ENCODE results near the gene ATP5PB. TPM values are rescaled to one million over a fixed set of nuclear protein-coding genes. Genes with fewer than 3 reads are reported as not detected.

The ATP5PB gene
- total RNA-seq: 130 TPM

GRCh38 chr1:111448918-111449702, at the start of gene ATP5PB, which contains the start of gene WDR77:
Gene ATP5PB (plus strand): TSS chr1:111449464. CDS start chr1:111449542, 78 bp downstream.
Gene WDR77 (minus strand): TSS chr1:111449256. CDS start chr1:111449169, 87 bp downstream.

GRCh38 chr1:111503585-111504060, 54.4 kb downstream of the ATP5PB start, which contains the start of the genes ADORA3 and TMIGD3:
Gene ADORA3 (minus strand): TSS chr1:111503633. CDS start chr1:111503354, 279 bp downstream.
Gene TMIGD3 (minus strand): TSS chr1:111503633. CDS start chr1:111503354, 279 bp downstream.

Small RNAs within 50 kb of the gene (small RNA-seq; reads per million reads assigned to genes)
- gene RF00019 (ENCODE audit: low replicate concordance): not detected
- not detected for gene RNU6-792P (ENCODE audit: low replicate concordance)

Other genes starting within 250 kb of the ATP5PB start
- gene DENND2D, start 248.8 kb upstream of the ATP5PB start, total RNA-seq: 0.94 TPM
- 0.31 TPM for gene CHI3L2, start 221.8 kb upstream of the ATP5PB start, total RNA-seq
- not detected for gene CHIA, start 158.6 kb upstream of the ATP5PB start, total RNA-seq
- gene OVGP1, start 21.7 kb upstream of the ATP5PB start, total RNA-seq: 5.6 TPM
- gene WDR77, start 208 bp upstream of the ATP5PB start, total RNA-seq: 31.3 TPM
- gene C1orf162, start 24.5 kb downstream of the ATP5PB start, total RNA-seq: 1.6 TPM
- 2.2 TPM for gene ADORA3, start 54.2 kb downstream of the ATP5PB start, total RNA-seq
- 1.3 TPM for gene TMIGD3, start 54.2 kb downstream of the ATP5PB start, total RNA-seq
- 21.0 TPM for gene RAP1A, start 170.3 kb downstream of the ATP5PB start, total RNA-seq